ENCODE data around the gene MOCOS.

Gene MOCOS

DNA sequence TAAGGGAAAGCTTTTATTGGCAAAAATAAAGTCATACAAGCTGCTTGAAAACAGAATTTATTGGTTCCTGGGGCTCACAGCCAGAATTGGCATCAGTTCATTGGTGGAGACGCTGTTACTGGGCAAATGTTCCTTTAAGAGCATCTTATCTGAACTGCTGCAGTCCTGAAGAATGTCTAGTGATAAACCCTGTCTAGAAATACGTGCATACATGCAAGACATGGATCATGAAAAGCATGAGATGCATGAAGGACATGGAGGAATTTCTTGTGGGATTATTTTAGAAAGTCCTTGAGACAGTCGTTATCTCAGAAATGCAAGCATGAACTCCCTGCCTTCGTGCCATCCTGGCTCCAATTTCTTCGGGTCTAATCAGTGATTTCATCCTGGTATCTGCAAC, 77.7 kb downstream of the MOCOS start:
- no peak for DNase-seq (ENCODE audit: low read depth, low spot score)

DNA sequence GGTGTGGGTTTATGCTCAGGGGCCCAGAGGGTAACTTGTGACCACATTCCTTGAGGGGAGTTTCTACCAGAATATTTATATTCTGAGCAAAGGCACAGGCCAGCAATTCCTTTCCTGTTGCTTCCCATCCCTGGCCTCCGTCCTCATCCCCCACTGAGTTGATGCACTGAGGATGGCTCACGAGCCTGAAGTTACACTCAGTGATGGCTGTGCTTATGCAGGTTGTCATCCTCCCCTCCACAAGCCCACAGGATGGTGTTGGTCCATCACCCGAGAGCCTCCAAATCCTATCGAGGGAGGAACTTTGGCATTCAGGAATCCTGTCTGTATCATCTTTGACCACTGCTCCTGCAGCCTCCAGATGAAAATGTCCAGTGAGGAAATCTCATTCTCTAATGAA, 81.9 kb downstream of the MOCOS start:
- no peak for DNase-seq (ENCODE audit: low read depth, low spot score)

DNA sequence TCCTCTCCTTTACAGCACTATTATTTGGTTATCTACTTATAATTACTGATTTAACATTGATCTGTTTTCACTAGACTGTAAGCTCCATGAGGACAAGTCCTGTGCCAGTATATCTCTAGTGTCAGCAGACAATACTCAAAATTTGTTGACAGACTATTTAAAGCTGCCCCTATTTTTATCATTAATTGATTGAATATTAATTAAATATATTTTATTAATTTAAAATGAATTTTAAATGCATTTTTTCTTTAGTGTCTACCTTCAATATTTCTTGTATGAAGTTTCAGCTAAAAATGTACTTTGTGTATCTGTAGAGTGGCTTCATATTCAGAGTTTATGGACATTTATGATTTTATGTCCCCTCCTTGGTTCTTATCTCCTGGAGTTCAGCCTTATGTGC, 83.9 kb downstream of the MOCOS start:
- no peak for DNase-seq (ENCODE audit: low read depth, low spot score)

DNA sequence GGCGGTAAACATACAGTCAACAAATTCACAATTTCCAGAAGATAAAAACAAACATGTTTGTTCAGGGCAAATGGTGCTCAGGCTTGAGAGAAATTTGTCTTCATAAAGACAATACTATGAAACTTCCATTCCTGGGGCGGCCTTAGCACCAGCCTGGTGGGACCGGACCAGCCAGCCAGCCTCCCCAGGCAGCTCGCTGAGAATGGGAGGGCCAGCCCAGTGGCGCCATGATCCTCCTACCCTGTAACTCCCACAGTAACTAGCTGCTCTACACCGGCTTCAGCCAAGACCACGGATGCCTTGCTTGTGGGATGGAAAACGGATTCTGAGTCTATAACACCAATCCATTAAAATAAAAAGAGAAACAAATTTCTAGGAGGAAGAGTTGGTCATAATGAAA, 86.0 kb downstream of the MOCOS start:
- no peak for DNase-seq (ENCODE audit: low read depth, low spot score)

DNA sequence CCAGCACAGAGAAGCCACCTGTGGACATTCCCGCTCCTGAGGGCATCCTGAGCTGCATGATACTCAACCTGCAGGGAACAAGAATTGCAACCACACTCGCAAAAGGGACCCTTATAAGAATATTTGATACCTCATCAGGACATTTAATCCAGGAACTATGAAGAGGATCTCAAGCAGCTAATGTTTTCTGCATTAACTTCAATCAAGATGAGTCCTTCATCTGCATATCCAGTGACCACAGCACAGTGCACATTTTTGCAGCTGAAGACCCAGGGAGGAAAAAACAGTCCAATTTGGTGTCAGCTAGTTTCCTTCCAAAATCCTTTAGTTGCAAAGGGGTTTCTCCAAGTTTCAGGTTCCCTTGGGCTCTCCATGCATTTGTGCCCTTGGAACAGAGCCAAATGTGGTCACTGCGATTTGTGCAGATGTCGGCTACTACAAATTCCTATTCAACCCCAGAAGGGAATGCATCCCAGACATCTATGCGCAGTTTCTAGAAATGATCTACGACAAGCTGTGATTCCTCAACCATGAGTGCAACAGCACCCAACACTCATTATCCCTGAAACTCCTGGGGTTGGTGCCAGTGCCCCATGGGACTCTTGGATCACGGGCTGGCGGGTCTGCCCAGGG, 86.9 kb downstream of the MOCOS start:
- no peak for DNase-seq (ENCODE audit: low read depth, low spot score)

DNA sequence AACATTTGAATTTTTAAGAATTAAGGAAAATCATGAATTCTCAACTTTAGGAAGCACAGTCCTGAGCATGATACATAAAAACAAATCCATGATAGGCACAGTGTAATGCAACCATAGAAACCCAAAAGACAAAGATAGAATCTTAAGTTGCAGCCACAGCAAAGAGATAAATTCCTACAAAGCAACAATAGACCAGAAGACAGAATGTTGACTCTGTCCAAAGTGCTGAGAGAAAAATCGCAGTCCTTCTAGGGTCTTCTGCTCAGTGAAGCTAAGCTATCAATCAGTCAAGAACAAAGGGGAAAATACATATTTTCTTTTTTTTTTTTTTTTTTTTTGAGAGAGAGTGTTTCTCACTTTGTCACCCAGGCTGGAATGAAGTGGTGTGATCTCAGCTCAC, 88.3 kb downstream of the MOCOS start:
- no peak for DNase-seq (ENCODE audit: low read depth, low spot score)

DNA sequence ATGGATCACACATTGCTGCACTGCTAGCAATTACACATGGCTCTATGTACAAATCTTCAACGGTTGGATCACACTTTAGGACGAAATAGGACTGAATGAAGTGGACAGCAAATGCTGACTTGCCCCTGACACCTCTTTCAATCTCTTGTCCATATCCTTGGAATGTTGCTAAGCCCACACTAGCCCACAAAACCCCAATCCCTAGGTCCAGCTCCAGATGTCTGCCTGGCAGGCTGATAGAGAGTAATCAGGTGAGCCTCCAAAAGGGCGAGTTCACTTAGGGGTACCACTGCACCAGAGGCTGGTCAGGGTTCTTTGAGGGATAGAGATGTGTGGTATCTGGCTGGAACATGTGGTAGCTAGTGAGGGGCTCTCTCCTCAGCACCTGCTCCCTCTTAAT, 91.7 kb downstream of the MOCOS start:
- no peak for DNase-seq (ENCODE audit: low read depth, low spot score)

DNA sequence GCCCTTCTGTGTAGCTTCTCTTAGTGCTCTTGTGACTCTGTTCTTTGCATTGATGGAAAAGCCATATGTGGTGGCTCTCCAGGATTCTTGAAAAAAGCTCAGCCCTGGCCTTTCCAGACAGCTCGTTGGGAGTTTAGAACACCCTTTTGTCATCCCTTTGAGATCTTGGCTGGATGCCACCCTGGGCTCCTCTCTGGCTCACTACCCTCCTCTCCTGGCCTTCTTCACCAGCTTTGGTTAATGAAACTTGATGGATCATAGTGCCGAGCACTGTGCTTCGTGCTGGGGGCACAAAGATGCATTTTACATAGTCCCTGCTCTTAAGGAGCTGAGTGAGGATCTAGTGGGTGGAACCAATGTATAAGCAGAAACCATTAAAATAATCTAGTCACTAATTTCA, 94.6 kb downstream of the MOCOS start:
- DNase-seq (ENCODE audit: low read depth, low spot score): no peak

DNA sequence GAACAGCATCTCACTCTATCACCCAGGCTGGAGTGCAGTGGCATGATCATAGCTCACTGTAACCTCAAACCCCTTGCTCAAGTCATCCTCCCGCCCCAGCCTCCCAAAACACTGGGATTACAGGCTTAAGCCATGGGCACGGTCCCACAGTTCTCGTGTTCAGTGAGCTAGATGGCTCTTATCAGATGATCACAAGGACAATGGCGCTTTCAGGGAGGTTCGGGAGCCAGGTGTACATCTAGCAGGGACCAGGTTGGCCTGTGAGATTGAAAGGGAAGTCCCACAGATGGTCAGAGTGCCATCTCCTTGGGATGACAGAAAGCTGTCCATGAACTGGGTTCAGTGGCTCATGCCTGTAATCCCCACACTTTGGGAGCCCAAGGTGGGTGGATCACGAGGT, 96.2 kb downstream of the MOCOS start:
- no peak for DNase-seq (ENCODE audit: low read depth, low spot score)

DNA sequence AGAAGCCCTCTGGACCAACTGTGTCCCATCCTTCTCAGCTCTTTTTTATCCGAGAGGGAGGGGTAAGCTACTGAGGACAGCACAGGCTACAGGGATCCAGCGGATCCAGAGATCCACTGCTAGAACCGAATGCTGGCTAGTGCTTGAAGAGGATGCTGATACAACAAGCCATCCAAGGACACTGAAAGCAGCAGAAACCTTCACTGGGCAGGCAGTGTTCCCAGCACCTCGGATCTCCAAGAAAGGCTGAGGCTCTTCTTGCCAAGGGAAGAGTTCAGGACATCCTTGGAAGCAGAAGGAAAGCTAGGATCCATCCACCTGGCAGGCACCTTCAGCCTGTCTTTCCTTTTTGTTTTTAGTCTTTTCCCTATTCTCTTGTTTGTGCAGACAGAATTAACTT, 97.0 kb downstream of the MOCOS start:
- no peak for DNase-seq (ENCODE audit: low read depth, low spot score)

DNA sequence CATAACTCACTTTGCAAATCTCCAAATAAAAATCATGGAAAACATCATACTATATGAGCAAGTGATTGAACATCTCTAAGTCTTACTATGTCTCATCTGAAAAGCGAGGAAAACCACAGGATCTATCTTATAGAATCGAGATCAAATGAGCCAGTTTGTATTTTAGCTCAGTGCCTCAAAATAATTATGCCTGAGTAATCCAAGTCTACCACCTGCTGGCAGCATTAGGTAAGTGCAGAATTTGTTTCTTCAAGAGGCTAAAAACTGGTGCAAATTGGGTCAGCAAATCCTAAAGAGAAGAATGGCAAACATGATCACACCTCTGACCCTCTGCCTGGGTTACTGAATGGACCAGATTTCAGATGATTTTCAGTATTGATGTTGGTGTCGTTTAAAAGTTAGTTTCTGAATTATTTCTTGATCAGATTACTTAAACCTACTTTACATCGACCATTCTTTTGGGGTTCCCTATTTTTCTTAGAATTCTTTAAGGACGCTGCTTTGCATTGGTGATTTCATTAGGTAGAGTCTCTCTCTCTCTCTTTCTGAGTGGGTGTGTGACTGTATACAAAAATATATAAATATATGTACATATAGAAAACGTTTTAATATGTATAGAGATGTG, 97.5 kb downstream of the MOCOS start:
- DNase-seq (ENCODE audit: low read depth, low spot score): no peak

DNA sequence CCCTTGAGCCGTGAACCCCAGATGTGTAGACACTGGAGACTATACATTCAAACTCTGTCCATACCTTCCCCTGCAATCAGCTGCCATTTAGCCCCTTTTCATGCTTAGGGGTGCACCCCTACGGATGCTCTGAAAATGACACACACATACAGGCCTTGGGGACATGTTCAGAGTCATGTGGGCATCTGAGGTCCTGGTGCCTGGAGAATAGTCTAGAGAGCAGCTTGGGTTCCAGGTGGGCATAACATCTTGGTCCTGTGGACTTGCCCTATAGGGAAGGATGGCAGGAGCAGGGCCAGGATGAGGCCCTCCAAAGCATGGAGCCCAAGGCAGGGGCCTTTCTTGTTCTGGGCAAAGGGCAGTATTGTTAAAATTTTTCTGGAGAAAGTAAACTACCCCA, 100.4 kb downstream of the MOCOS start:
- no peak for DNase-seq (ENCODE audit: low read depth, low spot score)

DNA sequence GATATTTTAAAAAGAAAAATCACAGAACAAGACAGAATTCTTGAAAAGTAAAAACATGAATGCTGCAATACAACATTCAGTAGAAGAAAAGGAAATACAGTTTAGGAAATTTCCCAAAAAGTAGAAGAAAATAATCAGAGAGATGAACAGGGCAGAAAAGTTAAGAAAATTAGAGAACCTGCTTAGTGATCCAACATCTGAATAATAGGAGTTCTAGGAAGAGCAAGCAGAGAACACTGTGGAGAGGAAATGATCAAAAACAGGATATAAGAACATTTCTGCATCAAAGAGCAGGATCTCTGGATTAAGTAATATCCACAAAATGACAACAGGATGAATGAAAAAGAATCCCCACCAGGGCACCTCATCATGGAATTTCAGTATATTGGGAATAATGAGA, 101.4 kb downstream of the MOCOS start:
- no peak for DNase-seq (ENCODE audit: low read depth, low spot score)

DNA sequence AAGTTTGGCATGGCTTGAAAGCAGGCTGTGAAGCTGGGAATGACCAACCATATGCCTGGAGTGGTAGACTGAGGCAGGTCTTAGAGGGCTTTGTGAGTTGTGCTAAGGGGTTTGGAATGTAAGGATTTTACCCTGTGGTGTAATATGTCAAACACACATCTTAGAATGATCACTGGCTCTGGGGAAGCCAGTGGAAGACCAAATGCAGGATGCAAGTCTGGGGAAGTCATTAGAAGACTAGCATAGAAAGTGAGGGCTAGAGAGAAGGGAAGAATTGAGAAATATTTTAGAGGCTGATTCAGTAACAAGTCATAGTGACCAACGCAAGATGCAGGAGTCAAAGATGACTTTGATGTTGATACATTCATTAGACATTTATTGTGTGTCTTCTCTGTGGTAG, 106.7 kb downstream of the MOCOS start:
- DNase-seq (ENCODE audit: low read depth, low spot score): no peak

DNA sequence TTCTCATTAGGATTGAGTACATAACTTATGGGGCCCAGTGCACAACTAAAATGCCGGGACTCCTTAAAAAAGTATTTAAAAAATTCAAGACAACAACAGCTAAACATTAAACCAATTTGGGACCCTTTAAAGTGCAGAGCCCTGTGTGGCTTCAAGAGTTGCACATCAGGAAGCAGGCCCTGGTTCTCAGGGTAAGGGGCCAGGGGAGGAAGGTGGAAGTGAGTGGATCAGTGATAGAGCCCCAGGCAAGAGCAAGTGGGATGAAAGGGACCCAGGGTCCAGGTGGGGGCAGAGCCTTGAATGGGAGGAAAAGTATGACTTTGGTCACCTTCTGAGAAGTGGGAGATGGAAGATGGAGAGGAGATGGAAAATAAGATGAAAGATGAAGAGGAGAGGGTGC, 107.9 kb downstream of the MOCOS start:
- no peak for DNase-seq (ENCODE audit: low read depth, low spot score)

DNA sequence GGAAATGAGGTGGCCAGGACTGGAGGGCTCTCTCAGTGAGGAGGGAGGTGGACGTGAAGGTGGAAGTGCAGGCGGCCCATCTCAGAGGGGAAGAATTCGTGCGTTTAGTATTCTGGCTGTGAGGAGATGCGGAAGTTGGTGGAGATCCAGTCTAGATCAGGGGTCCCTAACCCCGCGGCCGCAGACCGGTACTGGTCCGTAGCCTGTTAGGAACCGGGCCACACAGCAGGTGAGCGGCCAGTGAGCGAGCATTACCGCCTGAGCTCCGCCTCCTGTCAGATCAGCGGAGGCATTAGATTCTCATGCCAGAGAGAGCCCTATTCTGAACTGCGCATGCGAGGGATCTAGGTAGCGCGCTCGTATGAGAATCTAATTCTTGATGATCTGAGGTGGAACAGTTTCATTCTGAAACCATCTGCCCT, 108.6 kb downstream of the MOCOS start:
- no peak for DNase-seq (ENCODE audit: low read depth, low spot score)

DNA sequence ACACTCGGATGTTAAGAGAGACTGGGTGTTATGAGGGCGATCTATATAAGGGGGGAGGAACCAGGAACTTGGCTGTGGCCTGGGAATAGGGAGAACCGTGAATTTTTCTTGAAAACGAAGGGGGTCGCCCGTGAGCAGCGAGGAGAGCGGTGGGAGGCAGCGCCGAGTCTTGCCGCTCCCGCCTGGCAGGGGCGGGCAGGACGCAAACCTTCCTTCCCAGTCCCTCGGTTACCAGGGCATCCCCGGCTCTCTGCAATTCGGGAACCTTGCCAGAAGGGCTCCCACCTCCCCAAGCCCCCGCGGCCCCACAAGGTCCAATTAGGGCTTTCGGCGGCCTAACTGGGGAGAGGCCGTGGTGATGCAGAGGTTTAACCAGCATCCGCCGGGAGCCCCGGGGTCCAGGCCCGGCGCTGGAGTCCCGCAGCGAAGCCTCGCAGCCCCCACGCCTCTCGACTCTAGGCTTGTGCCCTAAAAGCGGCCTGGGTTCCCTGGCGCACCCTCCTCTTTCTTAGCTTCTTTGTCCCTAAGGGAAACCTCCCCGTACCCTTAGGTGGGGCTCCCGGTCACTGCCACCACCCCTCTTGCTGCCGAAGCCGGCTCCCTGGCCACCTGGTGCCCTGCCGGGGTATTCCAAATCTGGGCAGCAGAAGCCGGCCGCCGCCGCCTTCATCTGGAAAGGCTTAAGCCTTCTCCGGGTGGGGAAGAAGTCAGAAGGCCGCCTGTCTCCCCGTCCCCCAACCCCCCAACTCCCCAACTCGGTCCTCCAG, 109.5 kb downstream of the MOCOS start:
- DNase-seq (ENCODE audit: low read depth, low spot score): no peak

DNA sequence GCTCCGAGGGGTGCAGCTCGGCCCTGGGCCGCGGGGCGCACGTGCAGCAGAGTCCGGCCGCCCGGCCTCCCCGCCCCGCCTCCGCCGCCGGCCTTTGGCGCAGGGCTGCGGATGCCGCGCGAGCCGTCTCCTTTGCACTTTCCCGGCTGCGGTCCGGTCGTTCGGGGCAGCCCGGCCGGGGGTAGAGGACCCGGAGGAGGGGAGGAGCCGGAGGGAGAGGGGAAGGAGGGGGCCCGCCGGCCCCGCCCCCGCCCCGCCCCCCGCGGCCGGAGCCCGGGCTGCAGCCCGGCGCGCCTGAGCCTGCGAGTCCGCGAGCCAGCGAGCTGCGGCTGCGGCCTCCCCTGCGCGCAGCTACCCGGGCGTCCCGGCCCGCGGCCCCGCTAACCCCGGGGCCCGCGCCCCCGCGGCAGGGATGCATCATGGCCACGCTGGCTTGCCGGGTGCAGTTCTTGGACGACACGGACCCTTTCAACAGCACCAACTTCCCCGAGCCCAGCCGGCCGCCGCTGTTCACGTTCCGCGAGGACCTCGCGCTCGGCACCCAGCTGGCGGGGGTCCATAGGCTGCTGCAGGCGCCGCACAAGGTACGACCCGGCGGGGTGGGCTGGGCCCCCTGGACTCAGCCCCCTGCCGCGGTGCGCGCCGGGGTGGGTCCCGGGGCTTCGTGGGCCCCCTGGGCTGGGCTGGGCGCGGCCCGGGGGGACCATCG, 110.3 kb downstream of the MOCOS start, which contains the start of gene FHOD3:
Gene FHOD3, plus strand, starts transcription at position 297 of the 709 bp plus-strand sequence. Its CDS starts 123 bp downstream, at position 420.
- no peak for DNase-seq (ENCODE audit: low read depth, low spot score)

DNA sequence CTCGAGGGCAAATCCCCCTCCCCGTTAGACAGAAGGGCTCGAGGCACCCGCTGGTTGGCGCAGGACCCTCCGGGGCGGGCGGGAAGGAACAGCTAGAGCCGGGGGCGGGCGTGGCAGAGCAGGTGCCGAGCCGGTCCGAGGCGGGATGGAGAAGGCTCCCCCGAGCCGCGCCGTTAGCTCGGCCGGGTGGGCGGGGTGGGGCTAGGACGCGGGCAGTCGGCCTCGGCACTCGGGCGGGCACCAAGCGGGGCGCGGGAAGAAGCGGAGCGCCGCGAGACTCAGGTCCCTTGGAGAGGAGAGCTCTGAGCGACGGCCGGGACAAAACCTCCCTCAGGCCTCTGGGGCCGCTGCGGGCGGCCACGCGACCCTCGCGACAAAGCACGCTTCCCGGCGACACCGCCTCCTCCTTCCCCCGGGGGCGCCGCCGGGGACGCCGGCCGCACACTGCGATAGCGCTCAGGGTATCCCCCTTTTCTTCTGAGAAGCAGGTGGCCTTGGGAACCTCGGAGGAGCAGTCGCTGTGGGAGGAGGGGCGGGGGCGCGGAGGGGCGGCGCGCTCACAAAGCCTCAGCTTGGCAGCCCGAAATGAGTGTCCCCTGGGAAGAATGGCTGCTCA, 110.9 kb downstream of the MOCOS start:
- no peak for DNase-seq (ENCODE audit: low read depth, low spot score)

DNA sequence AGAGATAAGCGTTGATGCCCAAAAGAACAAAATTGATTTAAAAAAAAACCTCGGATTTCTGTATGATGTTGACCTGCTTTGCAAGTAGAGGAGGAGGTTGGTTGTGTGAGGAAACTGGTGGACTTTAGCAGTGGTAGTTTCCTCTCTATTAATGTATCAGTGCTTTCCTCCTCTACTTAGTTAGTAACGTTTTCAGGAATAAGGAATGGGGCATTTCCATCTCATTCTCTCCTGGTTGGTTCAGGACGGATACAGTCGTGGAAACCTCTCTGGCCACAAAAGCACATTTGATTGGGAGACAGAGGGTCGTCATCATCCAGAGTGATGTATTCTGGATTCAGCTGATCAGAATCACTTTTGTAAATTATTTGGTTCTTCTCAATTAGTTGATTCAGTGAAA, 111.7 kb downstream of the MOCOS start:
- no peak for DNase-seq (ENCODE audit: low read depth, low spot score)

DNA sequence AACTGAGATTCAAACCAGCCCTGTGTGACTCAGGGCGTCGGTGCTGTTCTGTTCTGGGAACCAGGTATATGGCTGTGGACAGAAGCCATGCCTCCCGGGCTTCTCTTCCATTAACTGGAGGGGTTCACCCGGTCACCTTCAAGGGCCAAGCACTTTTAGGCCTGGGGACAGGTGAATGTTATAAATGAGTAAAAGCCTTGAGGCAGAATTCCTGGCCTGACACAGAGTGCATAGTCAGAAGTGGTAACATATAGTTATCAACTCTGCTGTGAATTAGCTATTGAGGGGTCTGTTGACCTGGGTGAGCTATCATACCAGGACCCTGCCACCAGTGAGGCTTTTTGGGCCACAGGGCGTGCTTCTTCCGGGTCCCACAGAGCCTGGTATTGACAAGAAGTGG, 112.9 kb downstream of the MOCOS start:
- no peak for DNase-seq (ENCODE audit: low read depth, low spot score)

DNA sequence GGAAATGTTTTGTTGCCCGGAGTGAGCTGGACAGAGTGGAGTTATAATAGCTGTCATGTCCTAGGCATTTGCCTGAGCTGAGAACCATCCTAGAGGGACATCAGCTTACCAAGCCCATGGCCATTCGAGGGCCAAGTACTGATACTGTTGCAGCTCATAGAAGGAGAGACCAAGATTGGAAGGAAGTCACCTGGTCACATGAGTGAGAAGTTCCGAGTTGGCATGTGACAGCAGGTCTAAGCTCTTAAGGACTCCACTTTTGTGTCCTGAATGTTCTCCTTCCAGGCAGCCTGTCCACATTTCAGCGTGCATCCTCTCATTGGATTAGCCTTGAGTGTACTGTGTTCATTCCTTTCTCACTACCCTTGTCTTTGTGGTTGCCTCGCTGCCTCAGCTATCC, 114.6 kb downstream of the MOCOS start:
- no peak for DNase-seq (ENCODE audit: low read depth, low spot score)
